HUES48 (cell line): Measurements from ENCODE around the gene UST.

ENCODE experiments used
- H3K27ac ChIP-seq: one replicate; pipeline ENCODE4 v1.7.0; 2013; ENCODE audit warnings: low read depth, low read length, inconsistent platforms
- H3K27me3 ChIP-seq: 2 replicates; pipeline ENCODE4 v1.6.1; 2013; ENCODE audit warnings: mild to moderate bottlenecking, low read length; ENCODE audit not compliant: control insufficient read depth, insufficient read depth
- H3K36me3 ChIP-seq: 2 replicates; pipeline ENCODE4 v1.6.1; 2013; ENCODE audit warnings: low read length; ENCODE audit not compliant: control insufficient read depth, insufficient read depth
- H3K4me1 ChIP-seq: 2 replicates; pipeline ENCODE4 v1.6.1; 2013; ENCODE audit warnings: mild to moderate bottlenecking, low read length; ENCODE audit not compliant: control insufficient read depth, insufficient read depth
- H3K4me3 ChIP-seq: 2 replicates; pipeline ENCODE4 v1.5.1; 2013; ENCODE audit warnings: mild to moderate bottlenecking, low read depth, low read length
- H3K9ac ChIP-seq: 2 replicates; pipeline ENCODE4 v1.6.1; 2013; ENCODE audit warnings: mild to moderate bottlenecking, low read depth, low read length, moderate library complexity
- H3K9me3 ChIP-seq: 2 replicates; pipeline ENCODE4 v1.6.1; 2013; ENCODE audit warnings: low read length; ENCODE audit not compliant: control insufficient read depth, insufficient read depth

The UST gene

DNA sequence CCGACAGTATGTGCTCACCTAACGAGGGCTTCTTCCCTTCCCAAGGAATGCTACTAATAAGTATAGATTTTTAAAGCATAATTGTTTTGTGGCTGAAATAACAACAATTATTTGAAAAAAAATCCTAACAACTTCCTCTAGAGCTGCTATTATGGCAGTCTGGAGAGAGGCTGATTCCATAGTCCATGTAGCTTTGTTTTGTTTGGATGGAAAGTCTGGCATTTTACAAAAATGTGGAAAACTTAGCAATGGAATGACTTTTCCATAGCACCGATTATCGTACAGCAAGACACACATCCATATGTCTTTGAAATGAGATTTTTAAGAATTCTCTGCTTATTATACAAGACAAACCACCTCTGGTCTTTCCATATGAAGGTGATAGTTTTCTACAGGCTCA lies 318.3 kb downstream of the UST start:
- H3K4me1 ChIP-seq = no peaks in the 10 kb centered on the region
- H3K36me3 ChIP-seq = no peaks in the 10 kb centered on the region
- no peaks in the 10 kb centered on the region for H3K9me3 ChIP-seq
- H3K27ac ChIP-seq = no peak overlapping the region
- H3K4me3 ChIP-seq = no peak overlapping the region
- no peaks in the 10 kb centered on the region for H3K27me3 ChIP-seq
- no peak overlapping the region for H3K9ac ChIP-seq

GRCh38 chr6:149065658-149066556 lies 319.1 kb downstream of the UST start:
- no peaks in the 10 kb centered on the region for H3K4me1 ChIP-seq
- no peak overlapping the region for H3K4me3 ChIP-seq
- H3K27me3 ChIP-seq = no peaks in the 10 kb centered on the region
- H3K9me3 ChIP-seq = no peaks in the 10 kb centered on the region
- H3K9ac ChIP-seq = no peak overlapping the region
- no peaks in the 10 kb centered on the region for H3K36me3 ChIP-seq
- no peak overlapping the region for H3K27ac ChIP-seq

DNA sequence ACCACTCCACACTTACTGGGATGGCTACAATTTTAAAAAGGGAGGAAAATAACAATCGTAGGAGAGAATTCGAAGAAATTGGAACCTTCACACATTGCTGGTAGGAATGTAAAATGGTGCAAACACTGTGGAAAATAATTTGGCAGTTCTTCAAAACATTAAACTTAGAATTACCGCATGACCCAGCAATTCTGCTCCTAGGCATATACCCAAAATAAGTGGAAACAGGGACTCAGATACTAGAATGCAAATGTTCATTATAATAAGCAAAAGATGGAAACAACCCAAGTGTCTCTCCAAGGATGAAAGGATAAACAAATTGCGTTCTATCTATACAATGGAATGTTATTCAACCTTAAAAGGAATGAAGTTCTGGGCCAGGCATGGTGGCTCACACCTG lies 325.2 kb downstream of the UST start:
- Histone ChIP-seq H3K27me3 (no peaks in the 10 kb centered on the region), H3K9me3 (no peaks in the 10 kb centered on the region), H3K36me3 (peaks cover 26% of the 10 kb centered on the region), H3K4me3 (no peak overlapping the region), H3K4me1 (no peaks in the 10 kb centered on the region), H3K27ac (no peak overlapping the region), H3K9ac (no peak overlapping the region)

GRCh38 chr6:149074832-149075258 lies 328.0 kb downstream of the UST start:
- Histone ChIP-seq H3K27me3 (no peaks in the 10 kb centered on the region), H3K27ac (no peak overlapping the region), H3K9me3 (no peaks in the 10 kb centered on the region), H3K9ac (no peak overlapping the region), H3K4me1 (no peaks in the 10 kb centered on the region), H3K36me3 (peaks cover 31% of the 10 kb centered on the region), H3K4me3 (no peak overlapping the region)

DNA sequence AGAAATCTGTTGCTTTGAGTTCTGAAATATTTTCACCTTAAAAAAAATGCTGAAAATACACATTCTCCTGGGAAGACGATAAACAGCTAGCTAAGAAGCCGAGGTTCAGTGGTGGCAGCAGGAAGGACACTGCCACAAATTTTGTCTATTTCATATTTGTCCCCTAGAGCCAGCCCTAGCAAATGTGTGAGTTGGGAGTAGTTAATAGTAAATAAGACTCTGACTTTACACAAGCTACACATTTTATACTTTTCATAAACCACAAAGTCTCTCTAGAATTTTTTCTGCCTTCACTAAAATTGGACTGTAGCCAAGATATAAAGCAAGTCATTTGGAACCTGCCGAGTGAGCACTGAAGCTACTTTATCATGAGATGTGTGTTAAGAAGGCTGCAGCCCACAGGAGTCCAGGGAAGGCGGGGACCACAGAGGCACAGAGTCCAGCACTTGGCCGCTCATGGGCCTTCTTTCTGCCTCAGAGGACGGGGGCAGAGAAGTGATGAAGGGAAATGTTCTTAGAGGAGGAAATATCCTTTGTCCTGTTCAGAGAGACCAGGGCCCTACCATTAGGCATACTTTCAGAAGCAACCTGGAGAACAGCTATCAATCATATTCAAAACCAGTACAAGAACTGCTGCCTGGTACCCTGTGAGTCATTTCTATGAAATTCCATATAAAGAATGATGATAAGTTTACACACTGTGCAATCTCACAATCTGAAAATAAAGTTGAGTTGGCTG lies 329.0 kb downstream of the UST start:
- no peak overlapping the region for H3K4me3 ChIP-seq
- no peaks in the 10 kb centered on the region for H3K27me3 ChIP-seq
- H3K9me3 ChIP-seq = no peaks in the 10 kb centered on the region
- H3K9ac ChIP-seq = no peak overlapping the region
- H3K27ac ChIP-seq = no peak overlapping the region
- no peaks in the 10 kb centered on the region for H3K4me1 ChIP-seq
- H3K36me3 ChIP-seq = peaks cover 31% of the 10 kb centered on the region

- H3K36me3 ChIP-seq = peaks cover 31% of the 10 kb centered on the region
- no peak overlapping the region for H3K9ac ChIP-seq
- H3K4me3 ChIP-seq = no peak overlapping the region
- H3K4me1 ChIP-seq = no peaks in the 10 kb centered on the region
- no peaks in the 10 kb centered on the region for H3K9me3 ChIP-seq
- H3K27ac ChIP-seq = no peak overlapping the region
- no peaks in the 10 kb centered on the region for H3K27me3 ChIP-seq
Measured at GRCh38 chr6:149076355-149076734, 329.5 kb downstream of the UST start.

- Histone ChIP-seq H3K9me3 (no peaks in the 10 kb centered on the region), H3K4me3 (no peak overlapping the region), H3K27ac (no peak overlapping the region), H3K36me3 (peaks cover 31% of the 10 kb centered on the region), H3K9ac (no peak overlapping the region), H3K4me1 (no peaks in the 10 kb centered on the region), H3K27me3 (no peaks in the 10 kb centered on the region)
Measured at GRCh38 chr6:149077208-149077607, 330.4 kb downstream of the UST start.

DNA sequence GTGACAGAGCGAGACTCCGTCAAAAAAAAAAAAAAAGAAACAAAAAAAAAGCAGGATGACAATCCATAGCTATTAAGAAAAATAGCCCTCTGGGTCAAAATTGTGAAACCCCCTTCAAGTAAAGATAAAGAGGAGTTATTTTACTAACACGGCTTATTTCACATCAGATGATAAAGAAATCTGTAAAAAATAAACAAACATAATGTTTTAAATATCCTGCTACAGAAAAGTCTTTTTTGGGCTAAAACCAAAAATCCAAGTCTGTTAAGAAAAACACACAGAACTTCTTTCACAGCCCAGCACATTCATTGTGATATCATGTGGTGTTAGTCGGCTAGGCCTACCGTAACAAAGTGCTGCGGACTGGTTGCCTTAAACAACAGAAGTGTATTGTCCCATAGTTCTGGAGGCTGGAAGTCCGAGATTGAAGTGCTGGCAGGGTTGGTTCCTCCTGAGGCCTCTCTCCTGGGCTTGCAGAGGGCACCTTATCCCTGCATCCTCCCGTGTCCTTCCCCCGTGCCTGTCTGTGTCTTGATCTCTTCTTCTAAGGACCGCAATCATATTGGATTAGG lies 331.5 kb downstream of the UST start:
- H3K36me3 ChIP-seq = peaks cover 31% of the 10 kb centered on the region
- H3K27me3 ChIP-seq = no peaks in the 10 kb centered on the region
- H3K9ac ChIP-seq = no peak overlapping the region
- H3K9me3 ChIP-seq = no peaks in the 10 kb centered on the region
- no peak overlapping the region for H3K27ac ChIP-seq
- no peaks in the 10 kb centered on the region for H3K4me1 ChIP-seq
- no peak overlapping the region for H3K4me3 ChIP-seq

- no peak overlapping the region for H3K9ac ChIP-seq
- H3K27me3 ChIP-seq = no peaks in the 10 kb centered on the region
- H3K36me3 ChIP-seq = peaks cover 20% of the 10 kb centered on the region
- no peaks in the 10 kb centered on the region for H3K9me3 ChIP-seq
- no peak overlapping the region for H3K27ac ChIP-seq
- no peak overlapping the region for H3K4me3 ChIP-seq
- H3K4me1 ChIP-seq = no peaks in the 10 kb centered on the region
Measured at GRCh38 chr6:149079456-149079855, 332.6 kb downstream of the UST start.

DNA sequence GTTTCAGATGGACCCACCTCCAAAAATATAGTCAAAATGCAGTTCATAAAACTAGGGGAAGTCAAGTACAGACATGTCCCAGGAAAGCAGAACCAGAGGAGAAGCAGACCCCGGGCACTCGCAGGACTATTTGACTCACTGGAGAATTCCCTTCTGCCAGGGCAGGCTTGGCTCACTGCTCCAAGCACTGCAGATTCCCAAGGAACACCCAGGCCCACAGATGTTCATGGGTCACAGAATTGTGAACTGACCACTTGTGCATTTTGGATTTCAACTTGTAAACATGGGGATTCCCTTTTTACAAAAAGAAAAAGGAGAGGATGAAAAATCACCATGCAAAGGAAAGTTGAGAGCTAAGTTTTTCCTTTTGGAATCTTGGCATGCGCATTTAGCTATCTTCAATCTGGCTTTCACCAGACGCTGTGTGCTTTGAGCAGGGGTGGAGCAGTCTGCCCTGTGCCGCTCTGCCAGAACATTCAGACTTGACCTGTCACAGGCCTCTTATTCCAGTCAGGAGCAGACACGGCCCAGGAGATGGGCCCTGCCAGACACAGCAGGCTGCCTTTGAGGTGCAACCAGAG lies 333.2 kb downstream of the UST start:
- H3K4me1 ChIP-seq = no peaks in the 10 kb centered on the region
- H3K36me3 ChIP-seq = peaks cover 15% of the 10 kb centered on the region; the same call in 1 of the 2 replicates
- no peaks in the 10 kb centered on the region for H3K9me3 ChIP-seq
- H3K4me3 ChIP-seq = no peak overlapping the region
- H3K9ac ChIP-seq = no peak overlapping the region
- no peak overlapping the region for H3K27ac ChIP-seq
- H3K27me3 ChIP-seq = no peaks in the 10 kb centered on the region
